ENCODE results near the gene OR2G3.

Gene OR2G3

DNA sequence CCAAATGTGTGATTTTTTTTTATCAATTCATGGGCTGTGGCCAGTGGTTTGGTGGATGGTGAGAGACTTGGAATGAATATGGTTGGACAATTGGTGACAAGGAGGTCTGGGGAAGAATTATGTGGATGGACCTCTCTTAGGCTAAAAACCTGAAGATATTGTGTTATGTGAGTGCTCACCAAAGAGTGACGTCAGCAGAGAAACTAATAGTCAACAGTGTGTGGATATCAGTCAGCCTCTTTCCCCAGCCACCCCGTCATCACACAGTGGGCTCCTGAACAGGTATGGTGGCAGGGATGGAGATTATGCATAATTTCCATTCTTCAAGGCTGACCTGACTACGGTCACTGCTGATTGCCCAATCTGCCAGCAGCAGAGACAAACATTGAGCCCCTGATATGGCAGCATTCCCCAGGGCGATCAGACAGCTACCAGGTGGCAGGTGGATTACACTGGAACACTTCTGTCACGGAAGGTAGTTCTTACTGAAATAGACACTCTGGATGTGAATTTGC is 26.4 kb upstream of the OR2G3 start:
- TF ChIP-seq, protein P1, sequence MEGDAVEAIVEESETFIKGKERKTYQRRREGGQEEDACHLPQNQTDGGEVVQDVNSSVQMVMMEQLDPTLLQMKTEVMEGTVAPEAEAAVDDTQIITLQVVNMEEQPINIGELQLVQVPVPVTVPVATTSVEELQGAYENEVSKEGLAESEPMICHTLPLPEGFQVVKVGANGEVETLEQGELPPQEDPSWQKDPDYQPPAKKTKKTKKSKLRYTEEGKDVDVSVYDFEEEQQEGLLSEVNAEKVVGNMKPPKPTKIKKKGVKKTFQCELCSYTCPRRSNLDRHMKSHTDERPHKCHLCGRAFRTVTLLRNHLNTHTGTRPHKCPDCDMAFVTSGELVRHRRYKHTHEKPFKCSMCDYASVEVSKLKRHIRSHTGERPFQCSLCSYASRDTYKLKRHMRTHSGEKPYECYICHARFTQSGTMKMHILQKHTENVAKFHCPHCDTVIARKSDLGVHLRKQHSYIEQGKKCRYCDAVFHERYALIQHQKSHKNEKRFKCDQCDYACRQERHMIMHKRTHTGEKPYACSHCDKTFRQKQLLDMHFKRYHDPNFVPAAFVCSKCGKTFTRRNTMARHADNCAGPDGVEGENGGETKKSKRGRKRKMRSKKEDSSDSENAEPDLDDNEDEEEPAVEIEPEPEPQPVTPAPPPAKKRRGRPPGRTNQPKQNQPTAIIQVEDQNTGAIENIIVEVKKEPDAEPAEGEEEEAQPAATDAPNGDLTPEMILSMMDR (conservative IDR thresholded peaks at IDR 0.05; ENCODE audit: low read depth, low read length), result no peak
- no peak overlapping the region for H3K4me3 ChIP-seq (ENCODE audit: low read length)

GRCh38 chr1:247588060-247588459 is 17.3 kb upstream of the OR2G3 start, which contains the start of gene OR2G2:
TSS of gene OR2G2 (plus strand) at chr1:247588360. CDS start at chr1:247588360, 0 bp downstream.
- no peak for DNase-seq (ENCODE audit: low read depth)
- TF ChIP-seq, protein P1 (conservative IDR thresholded peaks at IDR 0.05; ENCODE audit: low read depth, low read length), result no peak
- H3K4me3 ChIP-seq (ENCODE audit: low read length), result no peak within 1 kb of the TSS

More for the DNA sequence above, 26.4 kb upstream of the OR2G3 start:
- no peak for DNase-seq (ENCODE audit: low read depth)

DNA sequence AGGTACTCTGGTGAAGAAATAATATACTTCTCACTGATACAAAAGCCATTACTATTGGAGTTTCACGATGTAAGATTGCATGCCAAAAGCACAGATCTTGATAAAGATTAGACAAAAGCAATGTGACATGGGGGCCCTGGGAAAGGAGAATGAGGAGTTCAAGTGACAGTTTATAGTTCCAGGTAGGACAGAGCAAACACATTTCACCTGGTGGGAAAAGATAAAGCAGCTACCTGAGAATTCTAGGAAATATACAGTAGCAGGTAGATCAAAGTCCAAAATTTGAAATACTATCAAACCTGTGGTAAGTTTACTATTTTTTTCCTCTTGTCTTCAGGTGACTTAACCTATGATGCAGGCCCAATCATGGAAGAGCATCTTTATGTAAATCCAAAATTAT is 8.0 kb downstream of the OR2G3 start:
- H3K4me3 ChIP-seq (ENCODE audit: low read length), result no peak overlapping the region
- TF ChIP-seq, protein P1 (conservative IDR thresholded peaks at IDR 0.05; ENCODE audit: low read depth, low read length), result no peak

GRCh38 chr1:247614625-247615024 is 9.2 kb downstream of the OR2G3 start:
- DNase-seq (ENCODE audit: low read depth), result no peak
- TF ChIP-seq, protein P1 (conservative IDR thresholded peaks at IDR 0.05; ENCODE audit: low read depth, low read length), result no peak

More for the DNA sequence above, 8.0 kb downstream of the OR2G3 start:
- no peak for DNase-seq (ENCODE audit: low read depth)

GRCh38 chr1:247627951-247628350 is 22.6 kb downstream of the OR2G3 start:
- TF ChIP-seq, protein P1 (conservative IDR thresholded peaks at IDR 0.05; ENCODE audit: low read depth, low read length), result no peak
- no peak for DNase-seq (ENCODE audit: low read depth)
- H3K4me3 ChIP-seq (ENCODE audit: low read length), result no peak overlapping the region

More at GRCh38 chr1:247614625-247615024, 9.2 kb downstream of the OR2G3 start:
- H3K4me3 ChIP-seq (ENCODE audit: low read length), result no peak overlapping the region

DNA sequence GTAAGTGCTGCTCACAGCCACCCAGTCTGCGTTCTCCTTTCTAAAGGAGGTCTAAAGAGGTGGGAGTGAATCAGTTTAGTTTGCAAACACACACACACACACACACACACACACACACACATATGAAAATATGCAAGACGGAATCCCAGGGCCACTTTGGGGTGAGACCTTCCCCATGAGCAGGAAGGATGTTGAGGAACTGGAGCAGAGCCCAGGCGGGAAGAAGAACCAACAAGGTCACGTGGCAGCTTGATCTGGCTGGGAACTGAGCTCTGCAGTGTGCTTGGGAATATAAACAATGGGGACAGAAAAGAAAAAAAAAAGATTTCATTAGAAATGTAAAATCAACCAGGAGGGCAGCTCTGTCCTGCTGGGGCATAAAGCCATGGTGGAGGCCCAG is 32.6 kb downstream of the OR2G3 start:
- TF ChIP-seq, protein P1 (conservative IDR thresholded peaks at IDR 0.05; ENCODE audit: low read depth, low read length), result no peak
- no peak for DNase-seq (ENCODE audit: low read depth)
- no peak overlapping the region for H3K4me3 ChIP-seq (ENCODE audit: low read length)

DNA sequence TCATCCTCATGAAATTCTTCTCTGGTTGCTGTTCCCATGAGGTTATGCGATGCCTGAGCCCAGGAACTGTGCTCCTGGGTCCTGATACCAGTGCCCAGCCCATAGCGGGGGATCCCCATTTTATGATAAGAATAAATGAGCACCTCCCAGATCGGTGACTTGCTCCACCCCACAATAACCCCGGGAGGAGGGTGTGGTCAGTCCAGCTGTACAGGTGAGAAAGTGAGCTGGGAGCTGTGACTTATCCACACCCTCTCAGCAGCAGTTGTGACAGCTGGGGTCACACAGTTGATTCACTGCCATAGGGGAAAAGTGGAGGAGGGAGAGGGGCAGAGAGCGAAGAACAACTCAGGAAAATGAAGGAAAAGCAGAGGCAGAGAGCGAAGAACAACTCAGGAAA is 33.4 kb downstream of the OR2G3 start:
- TF ChIP-seq, protein P1 (conservative IDR thresholded peaks at IDR 0.05; ENCODE audit: low read depth, low read length), result no peak

More for the DNA sequence above, 33.4 kb downstream of the OR2G3 start:
- no peak for DNase-seq (ENCODE audit: low read depth)
- H3K4me3 ChIP-seq (ENCODE audit: low read length), result no peak overlapping the region

Data from retinal pigment epithelial cell (primary cell).